GM12878 (cell line): Measurements from ENCODE around the gene TIGAR. TPM values are rescaled to one million over a fixed set of nuclear protein-coding genes. Genes with fewer than 3 reads are reported as not detected.

ENCODE experiments used
- CREB1 ChIP-seq: IDR thresholded peaks from 2 replicates; pipeline ENCODE4 v1.6.1; 2012; ENCODE audit warnings: low read depth, mild to moderate bottlenecking, inconsistent platforms
- CREM ChIP-seq: IDR thresholded peaks from 2 replicates; pipeline ENCODE4 v1.6.1; 2014; ENCODE audit warnings: antibody characterized with exemption, low read depth
- NFYB ChIP-seq: IDR thresholded peaks from 2 replicates; pipeline ENCODE4 v1.6.1; 2011; ENCODE audit warnings: low read depth, mild to moderate bottlenecking, low read length, improper control_type of control experiment, moderate library complexity; ENCODE audit not compliant: insufficient read depth
- RELA ChIP-seq: fragments of 450-650 bp; IDR thresholded peaks from 2 replicates; pipeline ENCODE4 v1.8.0; 2014; ENCODE audit warnings: borderline replicate concordance; ENCODE audit not compliant: partially characterized antibody
- SUZ12 ChIP-seq: fragments of 200-600 bp; sonication (generic); IDR thresholded peaks from one replicate; pipeline ENCODE4 v1.6.1; 2018; ENCODE audit warnings: antibody characterized with exemption, mild to moderate bottlenecking; ENCODE audit not compliant: unreplicated experiment
- TAF1 ChIP-seq: IDR thresholded peaks from 2 replicates; pipeline ENCODE4 v1.6.1; 2011; ENCODE audit warnings: mild to moderate bottlenecking, low read depth, low read length, borderline replicate concordance
- polyA plus RNA-seq, 11 experiments: library from polyadenylated mRNA; depleted of rRNA in 4 of 11; unstranded in 6 of 11; stranded (reverse) in 5 of 11; fragments of >200 nt; fragmentation: Nextera tagmentation in 4 of 11; fragmentation: Illumina TruSeq in 1 of 11; extraction: Ambion mirVana in 4 of 11; extraction: Trizol in 1 of 11; gene quantifications; 1 replicate in 1 of 11; 2 replicates in 10 of 11; pipeline versions ENCODE4 v1.2.1 to v1.2.3, GENCODE V29; 2011 to 2016; ENCODE audit warnings: inconsistent platforms in 2 of 11, missing spikeins in 2 of 11, low read depth in 1 of 11
- total RNA-seq, 4 experiments: library from RNA; depleted of rRNA in 3 of 4; stranded (reverse); fragments of >200 nt in 3 of 4; fragmentation: Illumina TruSeq in 1 of 4; extraction: Trizol in 1 of 4; gene quantifications; 2 replicates each; pipeline versions ENCODE4 v1.2.1 to v1.2.3, GENCODE V29; 2013 to 2021
- TF ChIP-seq, protein P1 (sequence below): fragments of 150-350 bp; IDR thresholded peaks from 2 replicates; pipeline ENCODE4 v1.6.1; 2014; ENCODE audit warnings: mild to moderate bottlenecking, low read depth, low read length
- TF ChIP-seq, protein P2 (sequence below): IDR thresholded peaks from 2 replicates; pipeline ENCODE4 v1.6.1; 2011; ENCODE audit warnings: mild to moderate bottlenecking, low read depth, low read length, moderate library complexity; ENCODE audit not compliant: insufficient replicate concordance

TIGAR gene
- total and polyA plus RNA-seq, 10 of the 15 experiments (the other 5 are each of a cell fraction or from before 2014, with no cell fraction given): 7.6 to 45.7 (median 16.5) TPM

DNA sequence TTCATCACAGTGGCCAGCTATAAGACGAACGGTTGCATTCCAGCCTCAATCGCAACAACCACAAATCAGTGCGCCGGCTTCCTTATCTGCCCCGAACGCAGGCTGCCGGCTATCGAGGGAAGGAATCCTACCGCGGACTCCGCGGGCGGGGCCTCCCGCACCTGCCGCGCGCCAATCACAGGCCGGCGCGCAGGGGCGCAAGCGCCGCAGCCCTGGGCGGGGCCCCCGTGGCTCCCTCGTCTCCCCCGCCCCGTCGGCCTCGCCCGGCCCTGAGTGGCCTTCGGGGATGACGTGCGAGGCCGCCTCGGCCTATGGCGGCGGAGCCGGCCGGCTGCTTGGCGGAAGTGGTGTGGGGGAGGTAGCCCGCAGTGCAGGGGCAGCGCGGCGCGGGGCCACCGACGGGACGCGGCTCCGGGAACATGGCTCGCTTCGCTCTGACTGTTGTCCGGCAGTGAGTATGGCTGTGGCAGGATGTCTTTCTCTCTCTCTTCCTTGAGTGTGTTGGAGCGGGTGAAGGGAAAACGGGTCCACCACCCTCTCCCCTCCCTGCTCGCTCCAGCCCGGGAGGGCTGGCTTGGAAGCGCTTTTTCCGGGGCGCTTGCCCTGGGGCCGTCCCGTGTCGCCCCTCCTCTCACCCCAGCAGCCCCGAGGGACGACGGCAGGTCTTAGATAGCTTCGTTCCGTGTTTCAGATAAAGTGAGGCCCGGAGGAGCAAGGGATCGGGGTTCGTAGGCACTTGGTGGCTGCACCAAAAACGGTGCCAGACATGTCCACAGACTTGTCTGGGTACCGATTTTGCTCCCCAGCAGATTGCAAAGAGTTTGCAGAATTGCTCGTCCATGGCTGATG, at the start of gene TIGAR (continued):
- TF ChIP-seq NFYB (peak; percentile 91), RELA (peak; percentile 65), SUZ12 (no peak), TAF1 (peak; percentile 91), CREM (peak; percentile 64), CREB1 (peak; percentile 64)
- TF ChIP-seq, protein P1, sequence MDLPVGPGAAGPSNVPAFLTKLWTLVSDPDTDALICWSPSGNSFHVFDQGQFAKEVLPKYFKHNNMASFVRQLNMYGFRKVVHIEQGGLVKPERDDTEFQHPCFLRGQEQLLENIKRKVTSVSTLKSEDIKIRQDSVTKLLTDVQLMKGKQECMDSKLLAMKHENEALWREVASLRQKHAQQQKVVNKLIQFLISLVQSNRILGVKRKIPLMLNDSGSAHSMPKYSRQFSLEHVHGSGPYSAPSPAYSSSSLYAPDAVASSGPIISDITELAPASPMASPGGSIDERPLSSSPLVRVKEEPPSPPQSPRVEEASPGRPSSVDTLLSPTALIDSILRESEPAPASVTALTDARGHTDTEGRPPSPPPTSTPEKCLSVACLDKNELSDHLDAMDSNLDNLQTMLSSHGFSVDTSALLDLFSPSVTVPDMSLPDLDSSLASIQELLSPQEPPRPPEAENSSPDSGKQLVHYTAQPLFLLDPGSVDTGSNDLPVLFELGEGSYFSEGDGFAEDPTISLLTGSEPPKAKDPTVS: no peak
- TF ChIP-seq, protein P2, sequence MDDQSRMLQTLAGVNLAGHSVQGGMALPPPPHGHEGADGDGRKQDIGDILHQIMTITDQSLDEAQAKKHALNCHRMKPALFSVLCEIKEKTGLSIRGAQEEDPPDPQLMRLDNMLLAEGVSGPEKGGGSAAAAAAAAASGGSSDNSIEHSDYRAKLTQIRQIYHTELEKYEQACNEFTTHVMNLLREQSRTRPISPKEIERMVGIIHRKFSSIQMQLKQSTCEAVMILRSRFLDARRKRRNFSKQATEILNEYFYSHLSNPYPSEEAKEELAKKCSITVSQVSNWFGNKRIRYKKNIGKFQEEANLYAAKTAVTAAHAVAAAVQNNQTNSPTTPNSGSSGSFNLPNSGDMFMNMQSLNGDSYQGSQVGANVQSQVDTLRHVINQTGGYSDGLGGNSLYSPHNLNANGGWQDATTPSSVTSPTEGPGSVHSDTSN: peak; percentile 74
